Measurements from ENCODE around the gene GPD1. TPM values are rescaled to one million over a fixed set of nuclear protein-coding genes. Genes with fewer than 3 reads are reported as not detected.
A peak's percentile ranks its signal among the peaks of the same experiment; 100 is the strongest.

GPD1 gene
- total and polyA plus RNA-seq, 8 donors = 0.58 to 9.5 (median 1.7) TPM

DNA sequence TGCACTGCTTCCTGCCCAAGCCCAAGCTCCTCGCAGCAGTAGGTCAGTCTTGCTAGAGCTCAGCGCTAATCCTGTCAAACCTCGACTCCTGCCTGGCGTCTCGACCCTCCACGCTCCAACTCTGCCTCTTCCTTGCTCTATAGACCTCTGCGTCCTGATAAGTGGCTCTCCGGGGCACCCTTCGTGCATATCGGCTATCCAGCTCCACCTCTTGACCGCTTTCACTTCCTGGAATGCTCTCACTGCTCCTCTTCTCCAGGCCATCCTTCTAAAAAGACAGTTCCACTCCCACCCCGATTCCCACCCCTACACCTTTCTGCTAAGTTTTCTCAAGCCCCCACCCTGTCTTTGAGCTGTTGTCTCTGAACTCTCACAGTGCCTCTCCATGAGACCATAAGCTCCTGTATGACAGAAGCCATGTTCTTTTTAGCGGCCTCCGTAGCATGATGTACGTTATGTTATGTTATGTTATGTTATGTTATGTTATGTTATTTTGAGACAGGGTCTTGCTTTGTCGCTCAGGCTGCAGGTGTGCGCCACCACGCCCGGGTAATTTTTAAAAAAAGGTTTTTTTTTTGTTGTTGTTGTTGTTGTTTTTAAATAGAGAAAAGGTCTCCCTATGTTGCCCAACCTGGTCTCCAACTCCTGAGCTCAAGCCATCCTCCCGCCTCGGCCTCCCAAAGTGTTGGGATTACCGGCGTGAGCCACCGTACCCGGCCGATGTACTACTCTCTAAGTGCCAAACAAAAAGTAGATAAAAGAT, 8.8 kb downstream of the GPD1 start:
- intact Hi-C loops (cut with DNase I; ENCODE audit: low total_unique reads) = no loop called here
- no peaks in the 10 kb centered on the region for H3K9me3 ChIP-seq
- WGBS, 5 donors = 7 to 14% (median 12%) methylated on average over 26 of the region's 26 CpGs
- no peaks in the 10 kb centered on the region for H3K27me3 ChIP-seq
- peak overlapping the region; percentile 94 to 99 (median 97) for H3K27ac ChIP-seq
- H3K4me1 ChIP-seq = peaks cover 37 to 73% (median 61%) of the 10 kb centered on the region in 4 donors
- peaks cover 6 to 21% (median 18%) of the 10 kb centered on the region in 4 donors for H3K36me3 ChIP-seq
- DNase-seq = peak in 1 of 2 donors; percentile 41
- H3K4me3 ChIP-seq = peak overlapping the region; percentile 65 to 89 (median 84)
- TF ChIP-seq, protein P1, sequence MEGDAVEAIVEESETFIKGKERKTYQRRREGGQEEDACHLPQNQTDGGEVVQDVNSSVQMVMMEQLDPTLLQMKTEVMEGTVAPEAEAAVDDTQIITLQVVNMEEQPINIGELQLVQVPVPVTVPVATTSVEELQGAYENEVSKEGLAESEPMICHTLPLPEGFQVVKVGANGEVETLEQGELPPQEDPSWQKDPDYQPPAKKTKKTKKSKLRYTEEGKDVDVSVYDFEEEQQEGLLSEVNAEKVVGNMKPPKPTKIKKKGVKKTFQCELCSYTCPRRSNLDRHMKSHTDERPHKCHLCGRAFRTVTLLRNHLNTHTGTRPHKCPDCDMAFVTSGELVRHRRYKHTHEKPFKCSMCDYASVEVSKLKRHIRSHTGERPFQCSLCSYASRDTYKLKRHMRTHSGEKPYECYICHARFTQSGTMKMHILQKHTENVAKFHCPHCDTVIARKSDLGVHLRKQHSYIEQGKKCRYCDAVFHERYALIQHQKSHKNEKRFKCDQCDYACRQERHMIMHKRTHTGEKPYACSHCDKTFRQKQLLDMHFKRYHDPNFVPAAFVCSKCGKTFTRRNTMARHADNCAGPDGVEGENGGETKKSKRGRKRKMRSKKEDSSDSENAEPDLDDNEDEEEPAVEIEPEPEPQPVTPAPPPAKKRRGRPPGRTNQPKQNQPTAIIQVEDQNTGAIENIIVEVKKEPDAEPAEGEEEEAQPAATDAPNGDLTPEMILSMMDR (IDR thresholded peaks at IDR 0.05) = no peak
- TF ChIP-seq POLR2A (IDR thresholded peaks at IDR 0.05) = no peak
- no peak for TF ChIP-seq POLR2AphosphoS5 (IDR thresholded peaks at IDR 0.05)

DNA sequence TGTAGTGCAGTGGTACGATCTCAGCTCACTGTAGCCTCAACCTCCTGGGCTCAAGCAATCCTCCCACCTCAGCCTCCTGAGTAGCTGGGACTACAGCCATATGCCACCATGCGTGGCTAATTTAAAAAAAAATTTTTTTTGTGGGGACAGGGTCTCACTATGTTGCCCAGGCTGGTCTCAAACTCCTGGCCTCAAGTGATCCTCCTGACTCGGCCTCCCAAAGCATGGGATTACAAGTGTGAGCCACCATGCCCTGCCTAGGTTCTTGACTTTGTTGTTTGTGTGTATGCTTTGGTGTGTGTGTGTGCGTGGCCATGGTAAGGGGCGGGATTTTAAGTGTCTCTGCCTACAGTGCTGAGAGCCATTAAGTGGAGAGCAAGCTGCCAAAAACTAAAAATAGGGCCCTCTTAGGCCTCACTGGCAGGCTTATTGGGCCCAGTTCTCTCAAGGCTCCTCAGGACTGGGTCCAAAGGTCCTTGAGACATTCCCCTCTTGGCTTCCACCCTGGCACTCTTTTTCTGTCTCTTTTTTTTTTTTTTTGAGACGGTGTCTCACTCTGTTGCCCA, 13.3 kb downstream of the GPD1 start:
- Histone ChIP-seq H3K27ac (peak overlapping the region in 2 of 5 donors; percentile 1 to 30), H3K4me1 (peaks cover 16 to 57% (median 45%) of the 10 kb centered on the region in 4 donors), H3K9me3 (no peaks in the 10 kb centered on the region), H3K27me3 (no peaks in the 10 kb centered on the region), H3K4me3 (no peak overlapping the region), H3K36me3 (peaks cover 21 to 59% (median 56%) of the 10 kb centered on the region in 4 donors)
- WGBS, 5 donors = 69 to 84% (median 80%) methylated on average over 6 of the region's 6 CpGs
- no peak for DNase-seq
- TF ChIP-seq POLR2AphosphoS5 (IDR thresholded peaks at IDR 0.05) (no peak), EP300 (IDR thresholded peaks at IDR 0.05) (no peak), POLR2A (IDR thresholded peaks at IDR 0.05) (no peak)
- TF ChIP-seq, protein P1 (IDR thresholded peaks at IDR 0.05) = no peak
- intact Hi-C loops (cut with DNase I; ENCODE audit: low total_unique reads) = no loop called here

DNA sequence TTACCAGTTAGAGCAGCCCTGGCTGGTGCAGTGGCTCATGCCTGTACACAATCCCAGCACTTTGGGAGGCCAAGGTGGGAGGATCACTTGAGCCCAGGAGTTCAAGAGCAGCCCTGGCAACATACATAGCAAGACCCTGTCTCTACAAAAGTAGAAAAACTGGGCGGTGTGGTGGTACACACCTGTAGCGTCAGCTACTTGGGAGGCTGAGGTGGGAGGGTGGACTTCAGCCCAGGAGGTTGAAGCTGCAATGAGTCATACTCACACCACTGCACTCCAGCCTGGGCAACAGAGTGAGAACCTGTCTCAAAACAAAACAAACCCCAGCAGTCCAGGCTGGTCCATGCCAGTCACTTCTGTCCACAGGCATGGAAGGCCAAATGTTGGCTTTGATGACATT, 15.6 kb downstream of the GPD1 start:
- DNase-seq = no peak
- H3K9me3 ChIP-seq = no peaks in the 10 kb centered on the region
- no peaks in the 10 kb centered on the region for H3K27me3 ChIP-seq
- TF ChIP-seq EP300 (IDR thresholded peaks at IDR 0.05) (no peak), POLR2AphosphoS5 (IDR thresholded peaks at IDR 0.05) (no peak)
- WGBS, 5 donors = 95 to 100% (median 98%) methylated on average over 2 of the region's 2 CpGs
- H3K27ac ChIP-seq = no peak overlapping the region
- intact Hi-C loops (cut with DNase I; ENCODE audit: low total_unique reads) = no loop called here
- peaks cover 28 to 79% (median 76%) of the 10 kb centered on the region in 4 donors for H3K36me3 ChIP-seq
- H3K4me3 ChIP-seq = no peak overlapping the region
- peaks cover 0 to 40% (median 28%) of the 10 kb centered on the region in 4 donors for H3K4me1 ChIP-seq

DNA sequence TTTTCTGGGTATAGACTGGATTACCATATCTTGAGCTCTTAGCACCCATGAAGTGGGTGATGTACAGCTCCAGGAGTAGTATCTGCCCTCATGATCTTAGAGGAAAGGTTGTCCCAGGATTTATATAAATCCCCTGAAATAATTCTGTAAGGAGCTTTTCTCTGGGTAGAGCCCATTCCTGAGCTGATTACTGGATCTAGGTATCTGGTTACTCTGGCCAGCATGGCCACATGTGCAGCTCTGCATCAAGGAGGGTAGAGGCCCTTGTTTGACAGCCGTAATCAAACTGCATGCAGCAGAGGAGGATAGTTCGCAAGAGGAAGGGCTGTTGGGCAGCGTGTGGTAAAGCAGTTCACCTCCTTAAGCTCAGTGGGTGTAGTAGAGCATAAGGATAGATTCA, 16.7 kb downstream of the GPD1 start:
- no peak overlapping the region for H3K27ac ChIP-seq
- intact Hi-C loops (cut with DNase I; ENCODE audit: low total_unique reads) = no loop called here
- no peaks in the 10 kb centered on the region for H3K9me3 ChIP-seq
- no peak for DNase-seq
- H3K27me3 ChIP-seq = no peaks in the 10 kb centered on the region
- H3K4me1 ChIP-seq = peaks cover 0 to 40% (median 25%) of the 10 kb centered on the region in 4 donors
- H3K36me3 ChIP-seq = peaks cover 26 to 87% (median 80%) of the 10 kb centered on the region in 4 donors
- TF ChIP-seq, protein P1 (IDR thresholded peaks at IDR 0.05) = no peak
- TF ChIP-seq POLR2A (IDR thresholded peaks at IDR 0.05) = no peak
- TF ChIP-seq EP300 (IDR thresholded peaks at IDR 0.05) = no peak
- TF ChIP-seq POLR2AphosphoS5 (IDR thresholded peaks at IDR 0.05) = no peak
- 84 to 94% (median 91%) methylated on average over 3 of the region's 3 CpGs for WGBS, 5 donors
- no peak overlapping the region for H3K4me3 ChIP-seq
